Upper lobe of left lung (tissue), 4 donors: ENCODE measurements around the gene KCNE4.

Source experiments
- POLR2A ChIP-seq, 4 donors: fragments of 450-650 bp; IDR thresholded peaks; one replicate each; pipeline ENCODE4 v1.5.1; 2016 to 2017; ENCODE audit warnings: antibody characterized with exemption in 4 of 4, mild to moderate bottlenecking in 2 of 4
- POLR2AphosphoS5 ChIP-seq, 2 donors: sonication (generic); formaldehyde crosslinking; IDR thresholded peaks; one replicate each; pipeline ENCODE4 v1.5.1; 2017; ENCODE audit warnings: antibody characterized with exemption in 2 of 2

- TF ChIP-seq POLR2AphosphoS5 (IDR thresholded peaks at IDR 0.05), result no peak
- no peak for TF ChIP-seq POLR2A (IDR thresholded peaks at IDR 0.05)
Observed at GRCh38 chr2:223056701-223057418, 4.9 kb downstream of the KCNE4 start.
